Metanephros (tissue), 1 donor: ENCODE measurements around the gene MAN1C1. TPM values are rescaled to one million over a fixed set of nuclear protein-coding genes. Genes with fewer than 3 reads are reported as not detected.

Source experiments
- total RNA-seq: library from RNA; depleted of rRNA; stranded (reverse); fragments of >200 nt; gene quantifications from one replicate; pipeline ENCODE4 v1.2.3, GENCODE V29; 2014

Gene MAN1C1
- total RNA-seq, result 17.2 TPM

GRCh38 chr1:25616095-25616986 is at the start of gene MAN1C1:
TSS of gene MAN1C1 (plus strand) at chr1:25616791. CDS start at chr1:25617798, 1,007 bp downstream.

GRCh38 chr1:25799935-25800702 is 183.5 kb downstream of the MAN1C1 start, which contains the start of gene SELENON:
TSS of gene SELENON (plus strand) at chr1:25800193. CDS start at chr1:25800231, 38 bp downstream.

GRCh38 chr1:25819491-25820246 is 203.1 kb downstream of the MAN1C1 start, which contains the start of gene MTFR1L:
TSS of gene MTFR1L (plus strand) at chr1:25819954. CDS start at chr1:25823105, 3,151 bp downstream.

Other genes starting within 250 kb of the MAN1C1 start
- gene RHCE, start 196.0 kb upstream of the MAN1C1 start, total RNA-seq, result 4.9 TPM
- 15.5 TPM for gene MACO1, start 185.9 kb upstream of the MAN1C1 start, total RNA-seq
- 12.2 TPM for gene LDLRAP1, start 73.2 kb upstream of the MAN1C1 start, total RNA-seq
- gene SELENON, start 183.4 kb downstream of the MAN1C1 start, total RNA-seq, result 55.4 TPM
- gene MTFR1L, start 203.2 kb downstream of the MAN1C1 start, total RNA-seq, result 54.4 TPM
- gene AUNIP, start 242.7 kb downstream of the MAN1C1 start, total RNA-seq, result 1.2 TPM